IMR-90 (cell line): ENCODE results near the gene DOHH. TPM values are rescaled to one million over a fixed set of nuclear protein-coding genes. Genes with fewer than 3 reads are reported as not detected.

Experiments used
- ATAC-seq: fragments of 200-7000 bp; cut with Tn5 transposase; 2 replicates; pipeline ENCODE4 v1.9.1; 2020; ENCODE audit warnings: low read depth, mild to moderate bottlenecking, moderate library complexity
- BruUV-seq: library from RNA; stranded (reverse); fragments of 400-500 nt; replicated peaks from 2 replicates; lab custom pipeline; 2021; lab: Mats Ljungman, UMichigan
- CTCF ChIA-PET: fragments of 300-600 bp; formaldehyde crosslinking; extraction: SDS; loops from one replicate; lab custom pipeline; 2021; ENCODE audit warnings: antibody characterized with exemption; lab: Yijun Ruan, JAX
- POLR2A ChIA-PET: fragments of 300-600 bp; sonication (Branson Sonifier 250); formaldehyde crosslinking; loops from one replicate; lab custom pipeline; 2022; ENCODE audit warnings: antibody characterized with exemption; ENCODE audit not compliant: unreplicated experiment; lab: Charles Lee
- DNase-seq: peaks from one replicate; pipeline ENCODE4 v3.0.0; 2013
- H2AFZ ChIP-seq: replicated peaks from 2 replicates; pipeline ENCODE3; 2013; ENCODE audit warnings: low read length, mild to moderate bottlenecking; ENCODE audit not compliant: poor library complexity
- H2AK5ac ChIP-seq: 2 replicates; pipeline ENCODE4 v1.6.1; 2013; ENCODE audit warnings: low read depth, low read length, inconsistent platforms
- H2AK9ac ChIP-seq: replicated peaks from 2 replicates; pipeline ENCODE3; 2013; ENCODE audit warnings: mild to moderate bottlenecking, low read depth, low read length, moderate library complexity; ENCODE audit not compliant: poor library complexity
- H2BK120ac ChIP-seq: 2 replicates; pipeline ENCODE4 v1.6.1; 2013; ENCODE audit warnings: low read depth, low read length, inconsistent platforms
- H2BK15ac ChIP-seq: 3 replicates; pipeline ENCODE4 v1.6.1; 2013; ENCODE audit warnings: low read depth, low read length, inconsistent platforms
- H2BK20ac ChIP-seq: 2 replicates; pipeline ENCODE4 v1.6.1; 2013; ENCODE audit warnings: low read depth, mild to moderate bottlenecking, inconsistent platforms, low read length, moderate library complexity
- H2BK5ac ChIP-seq: 2 replicates; pipeline ENCODE4 v1.6.1; 2013; ENCODE audit warnings: mild to moderate bottlenecking, low read depth, low read length, inconsistent platforms; ENCODE audit not compliant: poor library complexity, severe bottlenecking
- H3K14ac ChIP-seq: replicated peaks from 2 replicates; pipeline ENCODE4 v1.6.1; 2013; ENCODE audit warnings: low read depth, low read length, inconsistent platforms
- H3K18ac ChIP-seq: 2 replicates; pipeline ENCODE4 v1.6.1; 2013; ENCODE audit warnings: low read depth, low read length, control low read depth
- H3K23ac ChIP-seq: 2 replicates; pipeline ENCODE4 v1.6.1; 2013; ENCODE audit warnings: low read depth, low read length, inconsistent platforms
- H3K27ac ChIP-seq: 2 replicates; pipeline ENCODE4 v1.5.1; 2013; ENCODE audit warnings: mild to moderate bottlenecking, control low read depth, low read length; ENCODE audit not compliant: insufficient read depth
- H3K27me3 ChIP-seq: 2 replicates; pipeline ENCODE4 v1.6.1; 2013; ENCODE audit warnings: low read length; ENCODE audit not compliant: control insufficient read depth, insufficient read depth
- H3K36me3 ChIP-seq: 2 replicates; pipeline ENCODE4 v1.6.1; 2013; ENCODE audit warnings: low read length, mixed read lengths; ENCODE audit not compliant: control insufficient read depth, insufficient read depth
- H3K4ac ChIP-seq: 2 replicates; pipeline ENCODE4 v1.6.1; 2013; ENCODE audit warnings: low read depth, low read length, inconsistent platforms
- H3K4me1 ChIP-seq: 2 replicates; pipeline ENCODE4 v1.6.1; 2013; ENCODE audit warnings: low read length, mixed read lengths; ENCODE audit not compliant: control insufficient read depth, insufficient read depth
- H3K4me2 ChIP-seq: 2 replicates; pipeline ENCODE4 v1.6.1; 2013; ENCODE audit warnings: low read depth, mild to moderate bottlenecking, control low read depth, low read length, moderate library complexity
- H3K4me3 ChIP-seq: 2 replicates; pipeline ENCODE4 v1.5.1; 2013; ENCODE audit warnings: low read depth, mild to moderate bottlenecking, control low read depth, low read length, moderate library complexity; ENCODE audit not compliant: insufficient read depth
- H3K56ac ChIP-seq: 2 replicates; pipeline ENCODE4 v1.6.1; 2013; ENCODE audit warnings: low read length, inconsistent platforms; ENCODE audit not compliant: insufficient read depth; ENCODE audit errors: extremely low read depth
- H3K79me1 ChIP-seq, 2 experiments: 2 replicates each; pipeline ENCODE4 v1.6.1; 2013; ENCODE audit warnings: low read length in 2 of 2, inconsistent platforms in 1 of 2, low read depth in 1 of 2
- H3K9ac ChIP-seq: 2 replicates; pipeline ENCODE4 v1.6.1; 2013; ENCODE audit warnings: low read depth, low read length, control low read depth
- H3K9me1 ChIP-seq: 2 replicates; pipeline ENCODE4 v1.6.1; 2013; ENCODE audit warnings: low read length, inconsistent platforms; ENCODE audit not compliant: insufficient read depth
- H3K9me3 ChIP-seq: 2 replicates; pipeline ENCODE4 v1.6.1; 2013; ENCODE audit warnings: low read length; ENCODE audit not compliant: control insufficient read depth, insufficient read depth
- H4K20me1 ChIP-seq: 2 replicates; pipeline ENCODE4 v1.6.1; 2013; ENCODE audit warnings: low read length, inconsistent platforms; ENCODE audit not compliant: insufficient read depth
- H4K5ac ChIP-seq: 2 replicates; pipeline ENCODE4 v1.6.1; 2013; ENCODE audit warnings: mild to moderate bottlenecking, low read depth, low read length, control low read depth
- H4K8ac ChIP-seq, 2 experiments: 2 replicates each; pipeline ENCODE4 v1.6.1; 2013; ENCODE audit warnings: low read depth in 2 of 2, low read length in 2 of 2, control low read depth in 1 of 2, inconsistent platforms in 1 of 2
- H4K91ac ChIP-seq: 2 replicates; pipeline ENCODE4 v1.6.1; 2013; ENCODE audit warnings: low read depth, low read length, inconsistent platforms; ENCODE audit not compliant: insufficient read depth
- CEBPB ChIP-seq: IDR thresholded peaks from 2 replicates; pipeline ENCODE4 v1.6.1; 2012; ENCODE audit warnings: low read depth, low read length, improper control_type of control experiment
- CHD1 ChIP-seq: IDR thresholded peaks from 2 replicates; pipeline ENCODE4 v1.6.1; 2012; ENCODE audit warnings: low read depth, low read length, improper control_type of control experiment
- FOS ChIP-seq: fragments of 150-350 bp; IDR thresholded peaks from 2 replicates; pipeline ENCODE4 v1.6.1; 2016; ENCODE audit warnings: low read depth, low read length
- MAFK ChIP-seq: IDR thresholded peaks from 2 replicates; pipeline ENCODE4 v1.6.1; 2012; ENCODE audit warnings: low read depth, low read length, improper control_type of control experiment
- POLR2A ChIP-seq: IDR thresholded peaks from 2 replicates; pipeline ENCODE4 v1.6.1; 2012; ENCODE audit warnings: mild to moderate bottlenecking, low read depth, low read length
- RCOR1 ChIP-seq: IDR thresholded peaks from 2 replicates; pipeline ENCODE4 v1.6.1; 2012; ENCODE audit warnings: mild to moderate bottlenecking, low read length, improper control_type of control experiment; ENCODE audit not compliant: insufficient replicate concordance
- SMC3 ChIP-seq: fragments of 150-350 bp; IDR thresholded peaks from 2 replicates; pipeline ENCODE4 v1.6.1; 2016; ENCODE audit warnings: low read depth, mild to moderate bottlenecking, antibody characterized with exemption, low read length, moderate library complexity
- WGBS, 2 experiments: methylation state at CpG; one replicate each; pipeline versions ENCODE4 v1.1.5 to v1.1.7; 2013; ENCODE audit warnings: missing lambda C conversion rate in 2 of 2; ENCODE audit not compliant: insufficient read length in 1 of 2; ENCODE audit errors: extremely low coverage in 2 of 2; 5-methylcytosine and 5-hydroxymethylcytosine counted together
- dilution Hi-C: fragments of 300-500 bp; cut with HindIII; formaldehyde crosslinking; loops from one replicate; pipeline ENCODE4 v1.14.3; 2018; ENCODE audit warnings: low sequenced_read_pairs; ENCODE audit not compliant: unreplicated experiment
- in situ Hi-C: fragments of 300-500 bp; cut with MboI; formaldehyde crosslinking; loops from 3 replicates; pipeline ENCODE4 v1.14.3; 2019; ENCODE audit warnings: low sequenced_read_pairs, inconsistent platforms, mixed read lengths
- intact Hi-C: fragments of 100-400 bp; cut with micrococcal nuclease; formaldehyde crosslinking; loops from 2 replicates; pipeline ENCODE4 v1.10.0; 2022
- polyA plus RNA-seq, 3 experiments: library from polyadenylated mRNA; depleted of rRNA; stranded (reverse); fragments of >200 nt; gene quantifications; 2 replicates each; pipeline ENCODE4 v1.2.3, GENCODE V29; 2012; ENCODE audit warnings: low replicate concordance in 1 of 3
- total RNA-seq: library from RNA; depleted of rRNA; stranded (reverse); fragments of >200 nt; gene quantifications from 2 replicates; pipeline ENCODE4 v1.2.3, GENCODE V29; 2012
- TF ChIP-seq, protein P1 (sequence below): conservative IDR thresholded peaks from 2 replicates; pipeline ENCODE4 v1.5.1; 2012; ENCODE audit warnings: mild to moderate bottlenecking, low read depth, low read length, improper control_type of control experiment
- TF ChIP-seq, protein P2 (sequence below): fragments of 150-350 bp; IDR thresholded peaks from 2 replicates; pipeline ENCODE4 v1.6.1; 2017; ENCODE audit warnings: mild to moderate bottlenecking, antibody characterized with exemption, low read length, low read depth

DOHH gene
- total and polyA plus RNA-seq, 2 of the 4 experiments (the other 2 are of a cell fraction) = 3.2 to 9.2 TPM

DNA sequence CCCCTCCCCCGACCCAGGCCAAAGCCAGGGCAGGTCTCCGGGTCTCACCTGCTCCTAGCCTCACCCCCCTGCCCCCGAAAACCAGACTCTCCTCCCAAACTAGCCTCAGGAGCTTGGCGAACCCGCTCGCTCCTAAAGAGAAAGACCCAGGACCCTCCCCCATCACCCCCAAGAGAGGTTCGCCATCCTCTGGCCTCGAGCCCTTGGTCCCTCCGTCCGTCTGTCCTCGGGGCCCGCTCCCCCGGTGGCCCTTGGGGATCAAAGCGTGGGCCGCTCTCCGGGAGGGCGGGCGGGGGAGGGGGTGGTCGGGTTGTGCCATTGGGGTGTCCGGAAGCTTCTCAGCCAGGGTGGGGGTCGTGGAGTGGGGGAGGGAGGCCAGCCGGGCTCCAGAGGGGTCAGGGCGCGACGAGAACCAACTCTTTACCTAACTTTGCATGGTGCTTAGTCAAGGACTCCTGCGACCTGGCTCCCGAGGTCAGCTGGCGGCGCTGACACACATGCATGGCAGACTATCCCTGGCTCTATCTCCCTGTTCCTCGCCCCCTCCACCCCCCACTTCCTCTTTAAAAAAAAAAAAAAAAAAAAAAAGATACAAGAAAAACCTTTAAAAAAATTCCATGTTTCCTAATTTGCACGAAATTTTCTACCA lies 35.8 kb downstream of the DOHH start:
- no peak for DNase-seq
- Histone ChIP-seq H3K27me3 (no peaks in the 10 kb centered on the region), H3K9me3 (no peaks in the 10 kb centered on the region), H3K56ac (no peak overlapping the region), H3K18ac (no peak overlapping the region), H2AK5ac (no peak overlapping the region), H2BK20ac (no peak overlapping the region), H3K14ac (no peak overlapping the region), H3K79me1 (peaks cover 15 to 48% of the 10 kb centered on the region in 2 experiments), H4K8ac (0 out of 4 replicates have a peak overlapping the region, but pooled peaks of 1 of the 2 experiments have one; percentile 4), H3K27ac (no peak overlapping the region), H2BK5ac (no peak overlapping the region), H3K4me3 (no peak overlapping the region), H3K4me2 (no peak overlapping the region), H3K9ac (no peak overlapping the region), H2AFZ (no peak overlapping the region), H3K36me3 (peaks cover 26% of the 10 kb centered on the region), H2BK120ac (no peak overlapping the region), H2BK15ac (no peak overlapping the region), H2AK9ac (no peak overlapping the region), H4K20me1 (peaks cover 22% of the 10 kb centered on the region), H3K4me1 (peaks cover 4% of the 10 kb centered on the region), H3K9me1 (peaks cover 6% of the 10 kb centered on the region; the same call in 1 of the 2 replicates), H4K91ac (no peak overlapping the region), H3K4ac (no peak overlapping the region), H4K5ac (no peak overlapping the region), H3K23ac (no peak overlapping the region)
- POLR2A ChIA-PET = no interaction called here
- 100% methylated on average over 4 of the region's 31 CpGs; no CpG with 5 or more reads in 1 of the 2 experiments for WGBS, 2 experiments
- no TSS peak for BruUV-seq
- ATAC-seq = no peak
- in situ Hi-C loops (no loop called here), intact Hi-C loops (no loop called here), dilution Hi-C loops (no loop called here)
- CTCF ChIA-PET = no interaction called here
- TF ChIP-seq, protein P1, sequence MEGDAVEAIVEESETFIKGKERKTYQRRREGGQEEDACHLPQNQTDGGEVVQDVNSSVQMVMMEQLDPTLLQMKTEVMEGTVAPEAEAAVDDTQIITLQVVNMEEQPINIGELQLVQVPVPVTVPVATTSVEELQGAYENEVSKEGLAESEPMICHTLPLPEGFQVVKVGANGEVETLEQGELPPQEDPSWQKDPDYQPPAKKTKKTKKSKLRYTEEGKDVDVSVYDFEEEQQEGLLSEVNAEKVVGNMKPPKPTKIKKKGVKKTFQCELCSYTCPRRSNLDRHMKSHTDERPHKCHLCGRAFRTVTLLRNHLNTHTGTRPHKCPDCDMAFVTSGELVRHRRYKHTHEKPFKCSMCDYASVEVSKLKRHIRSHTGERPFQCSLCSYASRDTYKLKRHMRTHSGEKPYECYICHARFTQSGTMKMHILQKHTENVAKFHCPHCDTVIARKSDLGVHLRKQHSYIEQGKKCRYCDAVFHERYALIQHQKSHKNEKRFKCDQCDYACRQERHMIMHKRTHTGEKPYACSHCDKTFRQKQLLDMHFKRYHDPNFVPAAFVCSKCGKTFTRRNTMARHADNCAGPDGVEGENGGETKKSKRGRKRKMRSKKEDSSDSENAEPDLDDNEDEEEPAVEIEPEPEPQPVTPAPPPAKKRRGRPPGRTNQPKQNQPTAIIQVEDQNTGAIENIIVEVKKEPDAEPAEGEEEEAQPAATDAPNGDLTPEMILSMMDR = no peak
- TF ChIP-seq CEBPB = no peak
- TF ChIP-seq FOS = no peak
- TF ChIP-seq MAFK = no peak
- TF ChIP-seq POLR2A = no peak
- no peak for TF ChIP-seq CHD1
- TF ChIP-seq SMC3 = no peak
- TF ChIP-seq RCOR1 = no peak
- TF ChIP-seq, protein P2, sequence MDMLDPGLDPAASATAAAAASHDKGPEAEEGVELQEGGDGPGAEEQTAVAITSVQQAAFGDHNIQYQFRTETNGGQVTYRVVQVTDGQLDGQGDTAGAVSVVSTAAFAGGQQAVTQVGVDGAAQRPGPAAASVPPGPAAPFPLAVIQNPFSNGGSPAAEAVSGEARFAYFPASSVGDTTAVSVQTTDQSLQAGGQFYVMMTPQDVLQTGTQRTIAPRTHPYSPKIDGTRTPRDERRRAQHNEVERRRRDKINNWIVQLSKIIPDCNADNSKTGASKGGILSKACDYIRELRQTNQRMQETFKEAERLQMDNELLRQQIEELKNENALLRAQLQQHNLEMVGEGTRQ = no peak
